Right ventricle myocardium superior (tissue), 1 donor: ENCODE measurements around the gene RANBP9. TPM values are rescaled to one million over a fixed set of nuclear protein-coding genes. Genes with fewer than 3 reads are reported as not detected.

Source experiments
- ATAC-seq: fragments of 200-7000 bp; cut with Tn5 transposase; one replicate; pipeline ENCODE4 v1.9.1; 2020; ENCODE audit warnings: mild to moderate bottlenecking; ENCODE audit not compliant: poor library complexity
- DNase-seq: peaks from one replicate; pipeline ENCODE4 v3.0.0-alpha.2; 2020
- intact Hi-C: fragments of 100-400 bp; cut with DNase I; formaldehyde crosslinking; loops from one replicate; pipeline ENCODE4 v1.11.2; 2022
- total RNA-seq: library from RNA; stranded (reverse); fragmentation: NEBNext Ultra II Directional; extraction: Animal tissue kit (Norgen Biotek cat#: 25700); gene quantifications from one replicate; pipeline ENCODE4 v1.2.1, GENCODE V29; 2021
- donor health status: DM: no; HTN: yes; CAD: no; lungs with severe emphysema.

Gene RANBP9
- total RNA-seq, 1 donor from 2014 or later: 29.9 TPM

DNA sequence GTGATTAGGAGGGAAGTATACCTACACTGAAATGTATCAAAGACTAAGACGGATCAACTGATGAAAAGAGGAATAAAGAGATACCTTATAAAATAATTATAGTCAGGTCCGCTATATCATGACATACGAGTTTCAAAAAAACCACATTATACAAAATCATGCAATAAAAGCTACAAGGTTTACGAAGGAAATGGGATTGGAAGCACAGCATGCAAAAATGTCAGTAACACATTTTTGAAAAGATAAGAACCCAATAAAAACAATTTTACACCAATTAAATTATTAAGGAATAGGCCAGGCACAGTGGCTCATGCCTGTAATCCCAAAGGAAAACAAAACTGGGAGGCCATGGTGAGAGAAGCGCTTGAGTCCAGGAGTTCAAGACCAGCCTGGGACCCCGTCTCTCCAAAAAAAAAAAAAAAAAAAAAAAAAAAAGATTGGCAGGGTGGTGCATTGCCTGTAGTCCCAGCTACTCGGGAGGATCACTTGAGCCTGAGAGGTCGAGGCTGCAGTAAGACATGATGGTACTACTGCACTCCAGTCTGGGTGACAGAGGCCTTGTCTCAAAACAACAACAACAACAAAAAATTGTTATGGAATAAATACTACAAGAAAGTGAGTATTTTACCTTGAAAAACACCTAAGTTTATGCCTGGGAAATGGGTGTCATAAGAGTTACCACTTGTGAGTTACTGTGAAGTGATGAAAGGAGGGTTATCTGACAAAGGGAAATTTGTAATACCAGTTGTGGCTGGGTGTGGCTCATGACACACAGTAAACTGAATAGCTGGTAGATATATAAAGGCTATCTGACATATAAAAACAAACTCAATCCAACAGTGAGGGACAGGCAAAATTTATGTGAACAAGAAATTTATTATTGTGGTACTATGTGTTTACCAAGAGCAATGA lies 45.2 kb downstream of the RANBP9 start:
- intact Hi-C loops: no loop called here
- DNase-seq: no peak
- ATAC-seq: no peak

DNA sequence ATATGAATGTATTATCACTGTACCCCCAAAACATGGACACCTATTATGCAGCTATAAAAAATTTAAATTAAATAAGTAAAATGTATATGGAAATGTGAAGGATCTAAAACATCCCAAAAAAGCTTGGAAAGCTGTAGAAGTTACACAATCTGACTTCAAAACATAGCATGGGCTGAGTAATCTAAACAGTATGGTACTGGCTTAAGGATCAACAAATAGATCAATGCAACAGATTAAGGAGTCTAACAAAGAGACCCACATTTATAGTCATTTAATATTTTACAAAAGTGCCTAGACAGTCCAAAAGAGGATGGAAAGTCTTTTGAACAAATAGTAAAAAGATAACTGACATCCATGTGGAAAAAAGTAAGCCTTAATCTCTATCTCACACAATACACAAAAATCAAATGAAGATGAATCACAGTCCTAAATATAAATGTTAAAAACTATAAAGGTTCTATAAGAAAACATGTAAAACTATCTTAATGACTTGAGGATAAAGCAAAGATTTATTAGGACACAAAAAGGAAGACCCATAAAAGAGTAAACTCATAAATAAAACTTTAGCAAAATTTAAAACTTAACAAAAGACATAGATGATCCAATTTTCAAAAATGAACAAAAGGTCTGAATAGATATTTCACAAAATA lies 46.8 kb downstream of the RANBP9 start:
- intact Hi-C loops: no loop called here
- DNase-seq (no peak), ATAC-seq (no peak)

DNA sequence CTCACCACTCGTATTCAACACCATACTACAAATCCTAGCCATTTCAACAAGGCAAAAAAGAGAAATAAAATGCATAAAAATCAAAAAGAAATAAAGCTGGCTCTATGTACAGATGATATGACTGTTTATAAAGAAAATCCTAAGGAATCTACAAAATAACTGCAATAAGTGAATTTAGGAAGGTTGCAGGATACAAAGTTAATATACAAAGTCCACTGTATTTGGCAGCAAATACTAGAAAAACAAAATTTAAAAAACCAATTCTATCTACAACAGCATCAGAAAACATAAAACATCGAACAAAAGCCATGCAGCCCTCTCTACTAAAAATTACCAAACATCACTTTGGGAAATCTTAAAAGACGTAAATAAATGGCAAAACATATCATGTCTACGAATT lies 47.6 kb downstream of the RANBP9 start:
- intact Hi-C loops: no loop called here
- no peak for DNase-seq
- ATAC-seq: no peak

DNA sequence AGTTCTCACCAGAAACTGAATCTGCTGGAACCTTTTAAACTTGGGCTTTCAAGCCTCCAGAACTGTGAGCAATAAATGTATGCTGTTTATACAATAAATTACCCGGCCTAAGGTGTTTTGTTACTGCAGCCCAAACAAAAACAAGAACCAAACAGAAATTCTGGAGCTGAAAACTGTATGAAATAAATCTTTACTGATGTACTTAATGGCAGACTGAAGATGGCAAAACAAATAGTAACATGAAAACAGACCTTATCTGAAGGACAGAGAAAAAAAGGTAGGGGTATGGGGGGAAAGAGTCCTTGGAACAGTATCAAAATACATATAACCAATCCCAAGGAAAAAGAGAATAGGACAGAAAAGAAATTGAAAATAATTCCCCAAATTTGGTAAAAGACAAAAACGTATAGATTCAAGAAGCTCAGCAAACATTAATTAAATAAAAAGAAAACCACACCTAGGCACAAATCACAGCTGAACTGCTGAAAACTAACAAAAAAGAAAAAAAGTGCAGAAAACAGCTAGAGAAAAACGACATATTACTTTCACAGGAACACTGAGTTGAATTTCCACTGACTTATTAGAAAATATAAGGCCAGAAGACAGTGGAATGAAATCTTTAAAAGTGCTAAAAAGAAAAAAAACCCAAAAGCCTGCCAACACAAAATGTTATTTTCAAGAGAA lies 48.8 kb downstream of the RANBP9 start:
- no peak for ATAC-seq
- intact Hi-C loops: no loop called here

DNA sequence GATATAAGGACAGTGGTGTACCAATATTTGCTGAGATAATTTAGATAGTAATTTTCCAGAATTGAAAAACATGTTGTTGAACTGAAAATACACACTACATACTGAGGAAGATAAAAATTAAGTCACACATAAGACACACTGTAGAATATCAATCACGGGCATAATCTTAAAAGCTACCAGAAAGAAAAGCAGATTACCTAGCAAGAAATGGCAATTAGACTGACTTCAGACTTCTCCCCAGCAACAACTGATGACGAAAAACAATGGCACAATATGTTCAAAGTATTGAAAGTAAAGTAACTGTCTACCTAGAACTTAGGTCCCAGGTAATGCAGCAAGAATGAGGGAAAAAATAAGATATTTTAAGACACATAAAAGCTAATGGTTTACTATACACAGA lies 50.0 kb downstream of the RANBP9 start:
- intact Hi-C loops: no loop called here
- no peak for DNase-seq
- no peak for ATAC-seq

More for the DNA sequence above, 48.8 kb downstream of the RANBP9 start:
- DNase-seq: no peak

DNA sequence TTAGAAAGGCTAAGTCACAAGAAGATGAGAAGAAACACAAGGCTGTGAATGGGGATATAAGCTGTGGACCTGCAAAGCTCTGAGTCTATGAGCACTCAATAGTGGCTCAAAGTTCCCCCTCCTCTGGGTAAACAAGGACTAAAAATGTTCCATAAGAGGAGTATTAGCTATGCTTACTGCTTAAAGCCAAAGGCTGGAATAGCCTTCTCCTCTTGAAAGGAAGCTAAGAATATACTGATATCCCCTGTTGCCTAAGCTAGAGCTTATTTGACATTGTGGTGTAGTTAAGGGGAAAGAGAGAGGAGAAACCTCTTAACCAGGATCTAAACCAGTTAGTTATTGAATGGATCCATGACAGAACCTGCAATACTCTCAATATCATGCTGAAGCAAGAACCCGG lies 50.7 kb downstream of the RANBP9 start:
- ATAC-seq: peak; percentile 51
- intact Hi-C loops: no loop called here
- DNase-seq: no peak

DNA sequence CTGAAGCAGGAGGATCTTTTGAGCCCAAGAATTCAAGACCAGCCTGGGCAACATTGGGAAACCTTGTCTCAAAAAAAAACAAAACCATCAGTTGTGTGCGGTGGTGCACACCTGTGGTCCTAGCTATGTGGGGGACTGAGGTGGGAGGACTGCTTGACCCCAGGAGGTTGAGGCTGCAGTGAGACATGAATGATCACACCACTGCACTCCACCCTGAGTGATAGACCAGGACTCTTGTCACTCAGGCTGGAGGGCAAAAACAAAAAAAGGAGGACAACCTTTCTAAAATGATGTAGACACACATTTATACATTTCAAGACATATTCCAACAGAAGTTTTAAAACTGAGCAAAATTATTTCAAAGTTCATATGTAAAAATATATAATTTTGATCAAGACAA lies 51.4 kb downstream of the RANBP9 start:
- DNase-seq: no peak
- ATAC-seq: no peak
- intact Hi-C loops: no loop called here

DNA sequence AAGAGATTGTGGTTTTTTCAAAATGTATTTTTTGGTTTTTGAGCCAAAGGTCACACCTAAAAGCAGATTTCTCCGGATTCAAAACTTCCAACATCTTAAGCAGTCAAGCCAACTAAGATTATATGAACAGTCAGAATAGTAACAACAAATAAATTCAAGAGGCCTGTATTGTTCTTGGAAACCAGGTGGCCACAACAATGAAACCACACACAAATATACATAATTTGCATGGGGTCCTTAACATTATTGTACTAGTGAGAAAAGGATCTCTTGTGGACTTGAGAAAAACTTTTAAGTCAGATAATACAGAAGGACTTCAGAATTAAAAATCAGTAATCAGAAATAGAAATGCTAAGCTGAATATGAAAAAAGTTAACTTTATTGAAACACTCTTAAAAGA lies 55.9 kb downstream of the RANBP9 start:
- no peak for ATAC-seq
- intact Hi-C loops: no loop called here

DNA sequence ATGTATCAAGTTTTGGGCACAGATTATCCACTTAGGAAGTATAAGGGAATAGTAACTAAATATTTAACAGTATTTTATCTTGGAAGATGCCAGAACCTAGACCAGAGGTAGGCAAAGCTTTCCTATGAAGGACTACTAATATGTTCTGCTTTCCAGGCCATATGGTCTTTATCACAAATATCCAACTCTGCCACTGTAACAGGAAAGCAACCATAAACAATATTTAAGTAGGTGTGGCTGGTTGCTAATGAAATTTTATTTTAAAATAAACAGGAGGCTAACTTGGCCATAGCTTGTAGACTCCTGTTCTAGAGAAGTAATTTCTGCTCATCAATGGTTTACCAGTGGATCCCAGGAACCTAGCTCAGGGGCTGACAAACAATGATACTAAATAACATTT lies 57.1 kb downstream of the RANBP9 start:
- intact Hi-C loops: no loop called here
- DNase-seq (no peak), ATAC-seq (no peak)

More for the DNA sequence above, 55.9 kb downstream of the RANBP9 start:
- no peak for DNase-seq

DNA sequence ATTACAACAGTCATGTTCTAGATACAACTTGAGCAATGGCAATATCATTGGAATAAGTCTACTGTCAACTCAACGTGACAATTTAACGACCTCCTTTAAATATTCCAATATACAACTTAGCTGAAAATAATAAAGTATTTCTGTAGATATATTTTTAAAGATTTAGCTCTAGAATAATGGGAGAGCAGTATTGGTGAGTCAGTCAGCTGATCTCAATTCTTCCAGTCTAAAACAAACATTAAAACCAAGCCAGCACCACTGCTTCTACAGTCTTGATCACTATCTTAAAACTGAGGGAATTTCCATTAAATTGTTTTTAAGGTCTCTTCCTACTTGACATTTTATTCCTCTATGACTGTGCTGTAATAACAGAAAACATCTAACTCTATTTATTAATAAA lies 58.3 kb downstream of the RANBP9 start:
- no peak for ATAC-seq
- DNase-seq: no peak

DNA sequence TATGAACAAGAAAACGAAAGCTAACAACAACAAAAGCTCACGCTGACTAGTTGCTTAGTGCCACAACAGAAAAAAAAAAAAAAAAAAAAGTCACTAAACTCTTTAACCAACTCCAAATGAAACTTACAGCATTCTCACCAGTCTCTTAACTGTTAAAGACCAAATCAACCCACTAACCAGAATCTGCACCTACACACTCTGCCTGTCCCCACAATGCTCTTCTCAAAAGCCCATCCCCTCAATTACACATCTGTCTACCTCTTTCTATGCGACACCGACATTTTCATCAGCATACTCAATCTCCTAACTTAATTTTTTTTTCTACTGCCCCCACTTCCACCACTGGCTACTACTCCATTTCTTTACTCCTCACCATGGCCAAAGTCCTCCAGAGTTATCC lies 62.2 kb downstream of the RANBP9 start:
- intact Hi-C loops: no loop called here
- ATAC-seq: no peak

More for the DNA sequence above, 58.3 kb downstream of the RANBP9 start:
- intact Hi-C loops: no loop called here

DNA sequence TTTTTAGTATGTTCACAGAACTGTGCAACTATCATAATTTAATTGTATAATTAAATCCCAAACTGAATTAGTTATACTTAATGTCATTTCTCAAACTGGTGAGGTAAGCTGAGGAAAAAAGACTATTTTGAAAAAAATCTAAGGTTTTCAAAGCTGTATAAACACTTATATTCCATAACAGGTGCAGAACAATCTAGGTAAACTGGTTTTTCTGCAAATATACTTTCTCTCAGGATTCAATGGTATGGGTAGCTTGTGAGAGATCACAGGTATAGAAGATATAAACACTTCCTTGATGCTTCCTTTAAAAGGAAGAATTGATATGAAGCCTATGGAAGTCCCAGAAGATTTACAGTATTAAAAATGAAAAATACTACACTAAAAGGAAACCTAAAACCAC lies 62.8 kb downstream of the RANBP9 start:
- ATAC-seq (no peak), DNase-seq (no peak)
- intact Hi-C loops: no loop called here

More for the DNA sequence above, 62.2 kb downstream of the RANBP9 start:
- no peak for DNase-seq

DNA sequence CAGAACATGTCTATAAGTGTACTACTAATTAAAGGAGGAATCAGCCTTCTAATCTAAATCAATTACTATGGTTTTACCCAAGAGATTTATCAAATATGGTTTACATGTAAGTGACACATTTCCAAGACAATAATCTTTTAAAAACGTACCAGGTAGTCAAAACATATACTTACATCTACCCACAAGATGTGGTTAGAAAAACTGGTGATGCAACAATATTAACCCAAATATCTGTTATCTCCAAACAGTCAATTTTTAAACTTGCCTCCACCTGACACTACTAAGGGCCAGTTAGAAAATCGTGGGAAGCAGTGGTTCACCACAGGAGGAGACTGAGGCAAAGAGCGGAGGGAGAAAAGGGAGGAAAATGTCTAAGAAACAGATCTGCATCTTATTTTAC lies 68.5 kb downstream of the RANBP9 start:
- no peak for ATAC-seq
- intact Hi-C loops: no loop called here
- DNase-seq: no peak

DNA sequence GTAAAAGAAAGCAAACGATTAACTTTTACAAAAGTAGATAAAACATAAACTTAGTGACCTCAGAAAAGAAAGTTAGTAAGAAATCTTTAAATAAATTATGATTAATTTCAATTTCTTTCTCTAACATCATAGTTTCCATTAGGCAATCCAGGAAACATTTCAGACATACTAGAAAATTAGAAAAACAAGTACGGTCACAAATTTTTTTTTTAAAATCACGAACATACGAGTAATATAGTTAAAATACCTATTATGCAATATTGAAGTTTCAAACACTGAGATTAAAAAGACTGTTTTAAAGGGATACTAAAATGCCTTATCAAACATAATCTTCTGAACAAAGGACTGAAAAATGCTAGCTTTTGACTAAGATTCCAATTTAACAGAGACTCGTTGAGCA lies 70.3 kb downstream of the RANBP9 start:
- ATAC-seq (no peak), DNase-seq (no peak)
- intact Hi-C loops: no loop called here

DNA sequence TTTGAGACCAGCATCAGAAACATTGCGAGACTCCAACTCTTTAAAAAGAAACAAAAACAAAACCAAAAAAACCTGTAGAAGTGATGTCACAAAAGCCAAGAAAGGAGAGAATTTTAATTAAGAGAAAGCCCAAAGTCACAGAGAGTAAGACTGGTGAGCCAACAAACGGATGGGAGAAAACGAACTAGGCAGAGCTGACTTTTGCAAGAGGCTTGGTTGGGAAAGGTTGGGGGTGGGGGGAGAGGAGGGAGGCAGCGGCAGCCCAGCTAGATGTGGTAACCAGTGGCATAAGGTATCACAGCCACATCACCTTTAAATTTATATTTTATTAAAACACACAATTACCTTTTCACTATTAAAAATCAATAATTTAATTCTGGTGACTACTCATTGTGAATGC lies 73.0 kb downstream of the RANBP9 start:
- DNase-seq (no peak), ATAC-seq (no peak)
- intact Hi-C loops: no loop called here

DNA sequence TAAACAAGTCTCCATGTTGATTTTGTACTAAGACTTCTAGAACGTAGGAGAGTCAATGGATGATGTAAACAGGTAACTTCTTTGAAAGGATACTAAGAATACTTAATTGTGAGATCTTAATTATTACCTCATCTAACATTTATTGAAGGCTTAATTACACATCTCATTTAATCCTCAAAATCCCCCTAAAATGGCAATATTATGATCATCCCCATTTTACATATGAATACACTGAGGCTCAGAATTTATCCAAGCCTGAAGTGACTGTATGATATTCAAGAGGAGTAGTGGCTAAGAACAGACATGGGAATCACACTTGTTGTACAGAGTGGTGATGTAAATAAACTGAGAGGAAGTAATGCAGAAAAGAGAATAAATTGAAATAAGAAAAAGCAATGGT lies 73.6 kb downstream of the RANBP9 start:
- intact Hi-C loops: no loop called here

DNA sequence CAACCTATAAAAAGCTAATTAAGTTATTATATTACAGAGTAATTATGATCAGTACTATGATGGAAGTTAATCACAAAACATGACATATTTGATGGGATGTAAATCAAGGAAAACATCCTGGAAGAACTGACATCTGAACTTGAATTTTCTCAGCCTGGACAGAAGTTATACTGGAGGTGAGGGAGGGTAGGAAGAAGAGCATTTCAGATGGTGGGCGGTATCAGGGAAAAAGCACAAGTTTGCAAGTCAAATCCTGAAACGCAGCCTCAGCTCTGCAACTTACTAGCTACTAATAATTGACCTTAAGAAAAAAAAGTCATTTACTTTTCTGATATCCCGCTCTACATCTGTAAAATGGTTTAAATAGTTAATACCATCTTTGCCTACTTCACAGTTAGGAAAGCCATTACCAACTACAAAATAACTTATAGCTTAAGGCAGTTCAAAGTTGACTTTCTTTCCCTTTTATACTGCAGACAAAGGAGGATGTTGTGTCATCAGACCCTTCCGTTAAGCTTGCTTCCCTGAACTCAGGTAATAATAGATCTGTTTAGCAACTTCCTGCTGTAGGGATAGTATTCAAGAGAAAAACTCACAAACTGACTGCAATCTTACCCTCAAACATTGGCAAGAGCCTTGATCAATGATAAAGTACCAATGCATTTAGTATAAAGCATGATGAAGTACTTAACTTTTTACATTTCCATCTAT lies 75.5 kb downstream of the RANBP9 start:
- intact Hi-C loops: no loop called here
- ATAC-seq: no peak

More for the DNA sequence above, 73.6 kb downstream of the RANBP9 start:
- no peak for DNase-seq
- ATAC-seq: no peak

DNA sequence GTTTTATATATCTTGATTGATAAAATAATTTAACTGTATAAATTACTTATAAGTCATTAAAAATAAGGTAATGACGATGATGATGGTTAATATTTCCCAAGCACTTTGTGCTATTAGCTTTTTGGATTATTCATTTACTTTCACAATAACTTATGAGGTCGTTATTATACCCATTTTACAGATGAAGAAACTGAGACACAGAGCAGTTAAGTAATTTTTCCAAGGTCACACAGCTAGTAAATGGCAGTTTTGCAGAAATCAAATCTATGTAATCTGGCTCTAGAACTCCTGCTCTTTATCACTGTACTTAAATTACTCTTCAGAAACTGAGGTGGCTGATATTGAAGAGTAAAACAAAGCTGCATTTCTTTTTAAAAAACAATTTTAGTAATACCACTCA lies 78.3 kb downstream of the RANBP9 start:
- no peak for ATAC-seq
- DNase-seq: no peak
- intact Hi-C loops: no loop called here

More for the DNA sequence above, 75.5 kb downstream of the RANBP9 start:
- DNase-seq: no peak

DNA sequence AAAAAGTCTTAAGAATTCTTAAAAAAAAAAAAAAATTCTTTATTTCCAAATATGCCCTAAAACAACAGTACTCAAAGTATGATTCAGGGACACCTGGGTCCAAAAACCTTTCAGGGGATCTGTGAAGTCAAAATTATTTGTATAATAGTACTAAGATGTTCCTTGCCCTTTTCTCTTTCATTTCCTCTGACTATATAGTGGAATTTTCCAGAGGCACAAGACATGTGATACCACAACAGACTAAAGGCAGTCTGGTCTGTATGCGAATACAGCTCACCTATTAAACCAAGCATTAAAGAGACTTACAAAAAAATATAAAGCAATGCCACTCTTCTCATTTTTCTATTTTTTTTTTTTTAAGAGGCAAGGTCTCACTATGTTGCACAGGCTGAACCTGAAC lies 81.1 kb downstream of the RANBP9 start:
- ATAC-seq (no peak), DNase-seq (no peak)
- intact Hi-C loops: no loop called here
